NCI-H510A (cell line): ENCODE data around the gene LINC00632.
"Not testable (repeated sequence)": the region's sequence is repeated elsewhere in the genome, so short reads cannot be mapped to it uniquely, and the experiment has no call there.

Experiments
- DNase-seq: peaks from one replicate; lab custom pipeline; 2025; lab: John Stamatoyannopoulos, UW

LINC00632 gene

DNA sequence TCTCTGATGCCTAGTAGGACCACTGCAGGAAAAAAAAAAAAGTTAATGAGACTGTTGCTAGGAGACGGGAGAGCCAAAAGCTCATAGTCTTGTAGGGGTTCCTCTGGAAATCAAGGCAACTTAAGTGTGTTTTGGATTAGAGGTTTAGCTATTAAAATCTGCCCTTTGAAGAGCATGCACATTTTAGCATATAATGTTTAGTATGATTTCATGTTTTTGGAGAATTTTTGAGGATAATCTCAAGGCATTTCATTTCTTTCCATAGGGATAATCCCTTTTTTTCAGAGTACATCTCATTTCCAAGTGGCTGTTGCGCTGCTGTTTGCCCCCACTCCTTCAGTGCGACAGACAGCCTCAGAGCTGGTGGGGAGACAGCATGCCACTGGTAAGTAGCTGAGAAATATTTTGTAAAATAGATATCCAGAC is at the start of gene LINC00632:
LINC00632 (plus strand) TSS at position 339 of the 426 bp plus-strand sequence.
- DNase-seq, result no peak

DNA sequence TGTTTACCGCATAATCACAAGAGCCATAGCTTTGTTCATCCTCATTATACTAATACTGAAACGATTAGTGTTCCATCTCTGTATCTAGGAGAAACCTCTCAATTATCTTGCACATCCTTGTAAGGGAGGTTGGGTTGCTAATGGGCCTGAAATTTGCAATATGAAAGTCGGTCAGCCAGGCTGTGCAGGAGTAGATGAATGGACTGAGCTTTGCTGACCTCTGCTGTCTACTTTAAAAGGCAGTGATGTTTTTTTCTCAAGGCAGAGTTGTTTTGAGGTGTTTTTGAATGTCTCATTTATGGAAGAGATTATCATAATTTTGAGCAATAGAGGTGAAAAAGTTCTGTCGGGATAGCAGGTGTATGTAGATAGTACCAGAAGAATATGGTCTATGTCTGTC is 47.9 kb upstream of the LINC00632 start:
- DNase-seq, result no peak

DNA sequence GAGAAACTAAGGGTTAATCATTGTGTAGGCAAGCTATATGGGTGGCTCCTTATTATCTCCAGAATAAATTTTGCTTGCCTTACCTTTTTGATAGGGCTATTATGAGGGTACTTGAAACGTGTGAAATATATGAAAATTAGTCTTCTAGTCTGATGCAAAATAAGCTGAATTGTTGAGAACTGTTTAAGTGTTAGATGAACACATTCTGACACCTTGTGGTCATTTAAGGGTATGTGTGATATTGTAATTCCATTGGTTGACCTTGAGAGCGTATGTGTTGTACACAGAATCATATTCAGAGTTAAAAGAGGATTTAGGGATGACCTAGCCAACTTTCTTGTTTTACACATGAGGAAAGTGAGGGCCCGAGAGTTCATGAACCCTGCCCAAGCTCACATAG is 44.6 kb upstream of the LINC00632 start:
- DNase-seq, result no peak

DNA sequence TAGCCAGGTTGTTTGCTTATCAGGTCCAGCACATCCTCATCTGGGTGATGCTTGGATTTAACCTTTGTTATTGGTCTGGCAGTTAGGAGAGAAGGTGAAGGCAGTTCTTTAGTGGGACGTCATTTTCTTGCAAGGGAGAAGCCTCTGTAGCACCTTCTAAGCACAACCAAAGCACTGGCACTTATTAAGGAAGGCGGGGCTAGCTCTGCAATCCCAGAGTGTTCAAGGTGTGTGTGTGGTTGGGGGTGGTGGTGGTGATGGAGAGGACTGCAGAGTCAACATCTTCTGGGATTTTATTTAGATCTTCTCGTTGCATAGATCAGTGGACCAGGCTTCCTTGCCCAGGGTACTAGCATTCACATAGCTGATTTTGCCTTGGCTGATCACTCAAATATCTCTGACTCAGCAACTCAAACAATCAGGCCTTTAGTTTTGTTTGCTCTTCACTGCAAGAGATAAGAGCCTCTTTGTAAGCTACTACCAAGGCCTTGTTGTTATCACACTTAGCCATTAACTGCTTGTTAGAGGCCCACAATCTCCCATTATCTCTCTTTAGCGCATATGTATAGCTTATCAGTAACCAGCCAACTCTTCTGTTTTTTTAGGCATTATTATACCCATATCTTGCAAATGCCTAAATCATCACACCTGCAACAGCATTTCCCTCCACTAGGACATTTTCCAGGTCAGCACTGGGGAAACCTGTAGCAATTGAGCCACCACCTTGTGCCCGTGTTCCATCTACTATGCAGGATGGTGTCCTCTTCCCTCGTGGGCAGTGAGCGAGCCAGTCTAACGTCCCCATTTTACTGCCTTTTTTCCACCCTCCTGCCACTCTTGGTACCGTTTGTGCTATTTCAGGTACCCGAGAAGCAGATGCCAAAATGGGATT is 36.5 kb upstream of the LINC00632 start:
- DNase-seq, result no peak

DNA sequence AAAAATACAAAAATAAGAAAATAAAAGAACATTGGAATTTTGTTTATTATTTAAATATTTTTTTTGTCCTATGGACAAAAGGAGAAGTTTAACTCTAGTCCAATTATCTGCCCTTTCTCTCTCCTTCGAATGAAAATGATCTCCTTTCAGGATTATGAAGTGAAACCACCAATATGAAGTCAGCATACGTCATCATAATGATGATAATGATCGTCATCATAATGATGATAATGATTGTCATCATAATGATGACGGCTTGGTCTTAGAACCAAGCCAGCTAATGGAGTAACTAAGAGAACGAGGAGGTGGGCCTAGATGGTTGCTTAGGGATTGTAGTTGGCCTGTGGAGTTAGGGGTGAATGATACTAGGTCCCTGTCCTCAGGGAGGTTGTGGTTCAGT is 21.9 kb upstream of the LINC00632 start:
- no peak for DNase-seq

DNA sequence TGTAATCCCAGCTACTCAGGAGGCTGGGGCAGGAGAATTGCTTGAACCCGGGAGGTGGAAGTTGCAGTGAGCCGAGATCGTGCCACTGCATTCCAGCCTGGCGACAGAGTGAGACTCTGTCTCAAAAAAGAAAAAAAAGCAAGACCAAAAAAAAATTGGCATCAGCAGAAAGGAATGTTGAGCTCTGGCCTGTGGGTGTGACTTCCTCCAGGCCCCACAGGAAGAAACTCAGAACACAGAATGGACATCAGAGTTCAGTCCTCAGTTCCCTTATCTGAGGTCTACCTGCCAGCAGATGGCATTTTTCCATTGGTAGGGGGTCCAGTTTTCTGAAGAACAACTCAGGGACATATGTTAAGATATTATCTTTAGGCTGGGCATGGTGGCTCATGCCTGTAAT is 18.0 kb upstream of the LINC00632 start:
- DNase-seq, result not testable (repeated sequence)

DNA sequence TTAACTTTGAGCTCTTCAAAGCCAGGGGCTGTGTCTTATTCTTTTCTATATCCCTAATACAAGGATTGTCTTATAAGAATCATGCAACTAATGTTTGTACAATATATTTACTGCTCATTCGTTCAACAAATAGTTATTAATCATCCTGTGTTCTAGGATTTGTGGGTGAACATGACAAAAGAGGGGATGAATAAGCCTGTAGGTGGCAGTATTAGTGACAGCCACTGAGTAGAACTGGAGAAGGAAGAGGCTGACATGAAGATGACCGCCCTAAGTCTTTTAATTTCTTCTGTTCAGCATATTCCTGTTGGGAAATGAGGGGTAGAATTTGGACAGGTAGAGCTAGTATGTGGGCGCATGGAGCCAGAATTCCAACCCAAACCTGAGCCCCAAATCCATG is 11.9 kb upstream of the LINC00632 start:
- no peak for DNase-seq

DNA sequence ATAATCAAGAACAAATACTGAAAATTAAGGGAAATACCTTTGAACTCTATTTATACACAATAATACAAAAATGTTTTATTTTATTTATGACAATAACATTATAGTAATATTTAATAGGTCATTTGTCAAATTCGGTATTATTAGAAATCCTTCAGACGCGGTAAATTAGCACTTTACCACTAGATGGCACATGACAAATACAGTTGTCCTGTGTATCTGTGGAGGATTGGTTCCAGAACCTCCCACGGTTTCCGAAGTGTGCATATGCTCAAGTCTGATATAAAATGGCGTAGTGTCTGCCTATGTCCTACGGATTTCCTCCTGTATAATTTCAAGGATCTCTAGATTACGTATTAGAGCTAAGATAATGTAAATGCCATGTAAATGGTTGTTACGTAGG is 8.1 kb upstream of the LINC00632 start:
- DNase-seq, result no peak

DNA sequence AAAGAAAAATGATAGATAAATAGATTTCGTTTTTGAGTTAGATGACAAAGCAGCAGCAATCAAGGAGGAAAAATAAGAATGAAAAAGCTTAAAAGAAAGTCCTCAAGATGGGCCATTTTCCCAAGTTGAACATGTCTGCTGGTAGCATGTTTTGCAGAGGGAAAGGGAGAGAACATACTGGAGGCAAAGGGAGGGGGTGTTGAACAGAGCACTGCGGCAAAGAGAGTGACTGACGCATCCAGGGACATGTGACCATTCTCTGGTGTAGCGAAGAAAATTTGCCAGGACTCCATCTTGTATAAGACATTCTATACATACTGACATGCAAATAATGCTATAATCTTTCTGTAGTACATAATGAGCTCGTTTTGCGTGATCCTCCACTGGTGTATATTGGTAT is 1.2 kb downstream of the LINC00632 start:
- DNase-seq, result no peak

DNA sequence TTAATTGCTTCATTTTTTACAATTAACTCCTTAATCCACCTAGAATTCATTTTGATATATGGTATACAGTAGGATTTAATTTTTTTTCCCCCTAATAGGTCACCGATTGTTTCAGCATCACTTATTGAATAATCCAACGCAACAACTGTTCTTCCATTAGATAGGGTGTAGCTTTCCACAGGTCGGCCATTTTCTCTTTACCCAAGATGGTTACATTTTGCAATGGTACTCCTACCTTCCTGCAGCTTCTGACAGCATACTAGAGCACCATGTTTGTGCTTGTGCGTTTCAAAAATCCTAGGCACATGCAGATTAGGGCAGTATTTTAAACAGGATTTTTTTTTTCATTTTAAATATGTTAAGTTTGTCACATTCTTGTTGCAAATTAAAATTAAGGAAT is 2.3 kb downstream of the LINC00632 start:
- no peak for DNase-seq

DNA sequence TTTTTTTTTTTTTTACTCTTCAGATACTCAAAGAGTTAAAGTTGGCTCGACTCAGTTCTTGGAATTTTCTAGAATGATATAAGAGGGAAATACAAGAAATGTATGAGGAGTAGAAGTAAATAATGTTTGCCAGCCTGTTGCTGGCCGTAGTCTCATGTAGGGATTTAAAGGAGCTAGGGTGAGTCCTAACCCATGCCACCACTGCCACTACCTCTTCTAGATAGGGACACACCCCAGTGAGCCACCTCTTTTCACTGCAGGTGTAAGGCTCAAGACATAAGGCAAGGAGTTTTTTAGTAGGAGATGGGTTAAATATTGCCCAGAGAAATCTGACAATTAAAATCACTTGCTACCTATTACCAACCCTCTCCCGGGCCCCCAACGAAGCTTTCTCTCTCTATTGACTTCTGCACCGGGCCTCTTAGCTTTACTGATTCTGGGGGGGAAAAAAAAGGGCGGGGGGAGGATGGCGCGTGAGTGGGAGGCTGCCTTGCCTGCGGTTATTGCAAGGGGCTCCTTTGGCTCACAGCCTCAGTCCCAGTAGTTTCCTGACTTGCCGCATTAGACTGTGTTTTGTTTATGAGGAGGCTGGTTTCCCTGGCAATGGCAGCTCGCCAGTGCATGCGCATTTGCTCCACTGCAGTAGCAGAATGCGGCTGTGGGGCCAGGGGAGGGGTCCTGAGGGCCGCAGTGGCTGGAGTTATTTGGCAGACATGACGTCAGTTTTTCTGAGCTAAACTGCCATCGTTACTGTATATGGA is 3.0 kb downstream of the LINC00632 start:
- DNase-seq, result no peak

DNA sequence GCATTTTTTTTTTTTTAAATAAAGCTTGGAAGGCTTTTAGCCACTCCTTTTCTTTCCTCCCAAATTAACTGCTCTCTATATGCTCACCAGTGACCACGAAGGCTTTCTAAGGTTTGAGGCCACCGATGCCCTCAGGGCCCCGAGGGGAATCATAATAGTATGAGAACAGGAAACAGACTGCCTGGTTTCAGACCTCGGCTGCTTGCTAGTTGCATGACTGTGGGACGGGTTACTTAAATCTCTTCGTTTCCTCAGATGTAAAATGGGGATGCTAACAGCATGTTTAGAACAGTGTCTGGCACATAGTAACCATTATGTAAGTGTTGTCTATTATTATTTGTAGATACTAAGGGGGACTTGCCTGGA is 3.6 kb downstream of the LINC00632 start:
- DNase-seq, result no peak

DNA sequence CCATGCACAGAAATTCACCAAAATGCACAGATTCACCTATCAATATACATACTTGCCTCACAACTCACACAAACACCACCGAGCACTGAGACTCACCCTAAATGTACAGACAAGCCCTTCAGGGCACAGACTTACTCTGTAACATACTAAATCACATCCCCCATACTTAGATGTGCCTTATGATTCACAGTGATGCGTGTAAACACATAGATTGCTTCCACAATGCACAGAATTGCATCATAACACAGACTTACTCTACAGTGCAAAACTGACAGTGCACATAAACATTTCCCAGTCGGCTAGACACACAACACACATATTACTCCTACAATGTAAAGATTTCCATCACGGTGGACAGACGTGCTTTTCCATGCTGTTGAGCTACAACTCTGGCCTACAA is 6.2 kb downstream of the LINC00632 start:
- DNase-seq, result no peak

DNA sequence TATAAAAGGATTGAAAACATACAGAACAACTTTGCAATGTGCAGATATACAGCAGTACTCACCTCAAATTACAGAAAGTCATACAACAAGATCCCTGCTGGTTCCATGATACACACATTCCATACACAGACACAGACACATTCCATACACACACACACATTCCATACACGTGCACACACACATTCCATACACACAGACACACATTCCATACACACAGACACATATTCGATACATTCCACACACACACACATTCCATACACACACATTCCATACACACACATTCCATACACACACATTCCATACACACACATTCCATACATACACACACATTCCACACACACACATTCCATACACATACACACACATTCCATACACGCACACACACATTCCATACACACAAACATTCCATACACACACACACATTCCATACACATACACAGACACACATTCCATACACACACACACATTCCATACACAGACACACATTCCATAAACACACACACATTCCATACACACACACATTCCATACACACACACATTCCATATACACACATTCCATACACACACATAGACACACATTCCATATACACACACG is 13.7 kb downstream of the LINC00632 start:
- DNase-seq, result no peak

DNA sequence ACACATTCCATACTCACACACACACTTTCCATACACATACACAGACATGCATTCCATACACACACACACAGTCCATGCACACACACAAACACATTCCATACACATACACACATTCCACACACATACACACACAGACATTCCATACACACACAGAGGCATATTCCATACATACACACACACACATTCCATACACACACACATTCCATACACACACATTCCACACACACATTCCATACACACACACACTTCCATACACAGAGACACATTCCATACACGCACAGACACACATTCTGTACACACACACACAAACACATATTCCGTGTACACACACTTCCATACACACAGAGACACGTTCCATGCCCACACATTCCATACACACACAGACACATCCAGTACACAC is 14.8 kb downstream of the LINC00632 start:
- no peak for DNase-seq

DNA sequence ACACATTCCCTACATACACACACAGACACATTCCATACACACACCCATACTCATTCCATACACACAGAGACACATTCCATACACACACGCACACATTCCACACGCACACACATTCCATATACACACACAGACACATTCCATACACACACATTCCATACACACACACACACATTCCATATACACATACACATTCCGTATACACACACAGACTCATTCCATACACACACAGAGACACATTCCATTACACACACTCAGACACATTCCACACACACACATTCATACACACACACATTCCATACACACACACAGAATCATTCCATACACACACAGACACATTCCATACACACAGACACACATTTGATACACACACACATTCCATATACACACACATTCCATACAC is 15.2 kb downstream of the LINC00632 start:
- DNase-seq, result no peak

DNA sequence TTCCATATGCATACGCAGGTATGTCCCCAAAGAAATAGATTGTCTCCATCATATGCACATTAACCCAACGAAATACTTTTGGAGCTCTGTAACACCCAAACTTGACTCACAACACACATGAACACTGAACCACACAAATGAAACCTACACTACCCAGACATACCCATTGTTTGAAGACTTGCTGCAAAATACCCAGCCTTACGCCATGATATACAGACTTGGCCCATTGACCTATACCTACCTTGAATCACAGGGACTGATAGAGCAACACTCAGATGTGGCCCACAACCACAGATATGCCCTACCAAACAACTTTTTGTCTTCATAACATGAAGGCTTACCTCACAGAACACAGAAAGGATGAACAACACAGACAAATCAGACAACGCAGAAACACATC is 15.9 kb downstream of the LINC00632 start:
- no peak for DNase-seq

DNA sequence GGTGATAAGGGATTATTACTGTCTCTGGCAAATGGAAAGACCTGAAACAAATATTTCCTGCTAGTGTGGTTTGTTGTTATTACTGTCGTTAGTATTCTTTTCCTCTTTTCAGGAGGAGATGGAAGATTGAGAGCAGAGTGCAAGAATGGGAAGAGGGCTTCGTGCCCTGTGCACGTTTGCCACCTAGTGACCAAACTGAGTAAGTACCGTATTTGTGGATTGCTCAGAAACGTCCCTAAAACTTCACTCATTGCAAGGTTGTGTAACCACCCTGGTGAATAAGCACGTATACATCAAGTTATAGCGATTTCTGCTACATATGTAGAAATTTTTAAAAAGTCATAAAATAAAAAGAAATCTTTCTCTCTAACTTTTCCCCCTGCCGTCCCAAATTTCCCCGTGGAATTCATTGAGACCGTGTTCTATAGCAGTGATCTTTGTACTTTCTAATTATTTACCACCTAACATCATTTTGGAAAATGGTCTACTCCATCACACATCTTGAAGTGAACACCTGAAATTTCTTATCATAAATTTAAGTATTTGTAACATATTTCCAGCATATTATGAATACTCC is 24.3 kb downstream of the LINC00632 start:
- DNase-seq, result no peak

DNA sequence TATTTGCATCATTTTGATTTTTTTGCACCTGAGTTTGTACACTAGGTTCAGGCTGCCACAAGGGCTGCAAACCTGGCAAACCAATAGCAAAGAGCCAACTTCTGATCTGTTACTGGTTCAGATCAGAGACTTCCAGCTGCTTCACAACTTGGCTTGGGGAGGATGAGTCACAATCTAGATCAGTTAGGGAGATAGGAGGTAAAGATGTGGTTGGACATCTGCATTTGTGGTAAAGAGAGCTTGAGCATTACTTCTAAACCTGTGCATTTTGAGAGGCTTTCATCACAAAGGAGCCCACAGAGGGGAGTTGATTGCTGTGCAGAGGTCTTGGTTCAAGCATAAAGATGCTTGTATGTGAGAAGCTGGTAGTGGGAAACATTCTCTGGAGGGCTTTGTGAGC is 34.5 kb downstream of the LINC00632 start:
- no peak for DNase-seq

DNA sequence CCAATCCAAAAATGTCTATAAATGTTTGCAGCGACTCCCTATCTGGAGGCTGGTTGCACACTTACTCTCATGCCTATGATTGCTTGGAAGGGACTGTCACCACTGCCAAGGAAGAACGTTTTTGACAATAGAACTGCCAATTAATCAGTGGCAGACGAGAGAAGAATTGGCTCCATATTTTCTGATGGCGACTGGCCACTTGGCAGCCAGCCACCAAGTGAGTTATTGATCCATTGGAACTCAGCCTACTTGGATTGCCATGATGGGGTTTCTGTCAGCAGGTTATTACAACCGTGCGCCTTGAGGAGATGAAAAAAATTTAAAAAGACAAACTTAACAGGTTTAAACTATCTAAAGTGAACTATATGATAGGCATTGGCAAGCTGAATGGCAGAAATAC is 47.4 kb downstream of the LINC00632 start:
- no peak for DNase-seq

DNA sequence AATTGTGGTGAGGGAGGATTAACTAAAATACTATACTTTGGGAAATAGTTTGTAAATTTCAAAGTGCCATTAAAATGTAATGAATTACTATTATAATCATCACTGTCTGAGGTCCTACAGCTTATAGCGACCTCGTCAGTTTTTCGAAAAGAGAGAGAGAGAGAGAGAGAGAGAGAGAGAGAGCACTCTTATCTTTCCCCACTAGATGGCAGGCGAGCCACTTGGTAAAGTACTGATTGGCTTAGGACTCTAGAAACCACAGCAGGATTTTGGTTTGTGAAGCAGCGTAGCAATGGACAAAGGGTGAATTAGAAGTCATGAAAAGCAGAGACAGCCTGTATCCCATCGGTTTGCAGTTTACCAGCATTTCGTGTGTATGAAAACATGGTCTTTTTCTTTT is 52.5 kb downstream of the LINC00632 start:
- DNase-seq, result no peak

DNA sequence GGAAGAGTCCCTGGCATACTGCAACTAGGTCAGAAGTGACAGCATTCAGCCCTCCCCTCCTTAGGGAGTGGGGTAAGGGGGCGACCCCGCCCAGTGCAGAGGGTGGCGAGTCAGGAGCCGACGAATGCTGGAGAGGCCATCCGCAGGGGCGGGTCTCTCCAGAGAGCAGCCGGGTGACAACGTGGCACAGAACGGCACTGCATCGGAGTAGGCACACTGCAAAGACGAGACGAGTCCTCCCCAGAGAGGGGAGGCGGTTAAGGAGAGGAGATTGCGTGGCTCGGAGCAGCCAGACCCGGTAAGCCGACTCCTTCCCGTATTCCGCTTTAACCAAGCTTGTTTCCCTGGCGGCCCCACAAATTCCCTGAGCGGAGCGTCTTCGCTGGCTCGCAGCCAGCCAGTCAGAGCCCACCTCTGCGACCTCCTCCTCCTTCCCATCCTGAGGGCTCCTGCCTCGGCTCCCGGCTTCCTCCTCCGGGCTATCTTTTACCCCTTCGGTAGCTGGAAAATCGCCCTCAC is 54.9 kb downstream of the LINC00632 start:
- DNase-seq, result no peak
